CD4-positive, alpha-beta T cell treated with Interleukin-17A for 4 hours (primary cell): ENCODE measurements around the gene KRT9.
"Not testable (repeated sequence)": the region's sequence is repeated elsewhere in the genome, so short reads cannot be mapped to it uniquely, and the experiment has no call there.

Experiments
- DNase-seq: peaks from one replicate; pipeline ENCODE4 v3.0.0-alpha.2; 2020; ENCODE audit warnings: mixed read lengths

The KRT9 gene, protein sequence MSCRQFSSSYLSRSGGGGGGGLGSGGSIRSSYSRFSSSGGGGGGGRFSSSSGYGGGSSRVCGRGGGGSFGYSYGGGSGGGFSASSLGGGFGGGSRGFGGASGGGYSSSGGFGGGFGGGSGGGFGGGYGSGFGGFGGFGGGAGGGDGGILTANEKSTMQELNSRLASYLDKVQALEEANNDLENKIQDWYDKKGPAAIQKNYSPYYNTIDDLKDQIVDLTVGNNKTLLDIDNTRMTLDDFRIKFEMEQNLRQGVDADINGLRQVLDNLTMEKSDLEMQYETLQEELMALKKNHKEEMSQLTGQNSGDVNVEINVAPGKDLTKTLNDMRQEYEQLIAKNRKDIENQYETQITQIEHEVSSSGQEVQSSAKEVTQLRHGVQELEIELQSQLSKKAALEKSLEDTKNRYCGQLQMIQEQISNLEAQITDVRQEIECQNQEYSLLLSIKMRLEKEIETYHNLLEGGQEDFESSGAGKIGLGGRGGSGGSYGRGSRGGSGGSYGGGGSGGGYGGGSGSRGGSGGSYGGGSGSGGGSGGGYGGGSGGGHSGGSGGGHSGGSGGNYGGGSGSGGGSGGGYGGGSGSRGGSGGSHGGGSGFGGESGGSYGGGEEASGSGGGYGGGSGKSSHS

DNA sequence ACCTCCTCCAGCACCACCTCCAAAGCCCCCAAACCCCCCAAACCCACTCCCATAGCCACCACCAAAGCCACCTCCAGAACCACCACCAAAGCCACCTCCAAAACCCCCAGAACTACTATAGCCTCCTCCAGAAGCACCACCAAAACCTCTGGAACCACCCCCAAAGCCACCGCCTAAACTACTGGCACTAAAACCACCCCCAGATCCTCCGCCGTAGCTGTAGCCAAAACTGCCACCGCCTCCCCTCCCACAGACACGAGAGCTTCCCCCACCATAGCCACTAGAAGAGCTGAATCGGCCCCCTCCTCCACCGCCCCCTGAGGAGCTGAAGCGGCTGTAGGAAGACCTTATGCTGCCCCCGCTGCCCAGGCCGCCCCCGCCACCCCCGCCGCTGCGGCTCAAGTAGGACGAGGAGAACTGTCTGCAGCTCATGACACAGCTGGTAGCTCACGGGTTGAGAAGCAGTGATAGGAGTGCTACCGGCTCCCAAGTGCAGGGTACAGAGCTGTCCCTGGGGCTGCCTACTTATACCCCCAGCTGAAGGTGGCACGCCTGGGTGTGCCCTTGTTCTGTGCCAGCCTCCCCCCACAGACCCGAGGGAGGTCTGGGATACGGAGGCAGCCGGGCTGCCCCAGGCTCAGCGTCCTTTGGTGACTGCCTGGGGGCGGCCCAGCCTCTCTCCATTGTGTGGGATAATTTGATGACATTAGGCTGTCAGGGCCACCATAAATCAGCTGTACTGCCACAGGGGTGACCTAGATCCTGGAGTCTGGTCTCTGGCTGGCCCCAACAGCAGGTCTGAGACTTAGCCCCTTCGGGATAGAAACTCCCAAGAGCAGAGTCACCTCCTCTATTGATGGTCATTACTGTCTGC is at the start of gene KRT9:
KRT9 (minus strand) TSS at position 499 of the 874 bp plus-strand sequence; CDS start at position 432, 67 bp downstream.
- DNase-seq = no peak

GRCh38 chr17:41621435-41621817 is 49.6 kb upstream of the KRT9 start:
- not testable (repeated sequence) for DNase-seq

DNA sequence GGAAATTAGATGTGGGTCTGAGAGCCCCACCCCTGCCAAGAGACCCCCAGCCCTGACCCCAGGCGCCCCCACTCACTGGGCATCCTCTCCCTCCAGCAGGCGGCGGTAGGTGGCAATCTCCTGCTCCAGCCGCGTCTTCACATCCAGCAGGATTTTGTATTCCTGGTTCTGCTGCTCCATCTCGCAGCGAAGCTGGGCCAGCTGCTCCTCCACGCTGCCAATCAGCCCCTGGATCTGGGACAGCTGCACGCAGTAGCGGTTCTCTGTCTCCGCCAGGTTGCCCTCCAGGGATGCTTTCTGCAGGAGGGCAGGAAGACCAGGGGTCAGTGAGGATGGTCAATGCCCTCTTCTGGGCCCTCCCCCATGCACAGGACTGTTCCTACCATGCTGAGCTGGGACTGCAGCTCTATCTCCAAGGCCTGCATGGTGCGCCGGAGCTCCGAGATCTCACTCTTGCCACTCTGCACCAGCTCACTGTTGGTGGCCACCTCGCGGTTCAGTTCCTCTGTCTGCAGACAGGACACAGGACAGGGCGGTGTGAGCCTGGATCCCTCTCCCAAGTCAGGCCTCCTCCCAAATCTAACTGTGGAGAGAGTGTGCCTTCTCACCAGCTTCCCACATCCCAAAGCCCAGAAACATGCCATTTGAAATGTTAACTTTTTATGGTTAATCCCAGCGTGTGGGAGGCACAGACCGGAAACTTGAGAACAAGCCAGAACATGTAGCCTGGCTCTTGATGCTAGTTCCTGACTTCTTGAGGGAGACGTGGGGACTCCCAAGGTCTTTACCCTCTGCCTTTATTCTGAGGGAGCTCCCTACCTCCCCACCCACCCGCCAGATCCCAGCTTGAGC is 49.0 kb upstream of the KRT9 start:
- no peak for DNase-seq

DNA sequence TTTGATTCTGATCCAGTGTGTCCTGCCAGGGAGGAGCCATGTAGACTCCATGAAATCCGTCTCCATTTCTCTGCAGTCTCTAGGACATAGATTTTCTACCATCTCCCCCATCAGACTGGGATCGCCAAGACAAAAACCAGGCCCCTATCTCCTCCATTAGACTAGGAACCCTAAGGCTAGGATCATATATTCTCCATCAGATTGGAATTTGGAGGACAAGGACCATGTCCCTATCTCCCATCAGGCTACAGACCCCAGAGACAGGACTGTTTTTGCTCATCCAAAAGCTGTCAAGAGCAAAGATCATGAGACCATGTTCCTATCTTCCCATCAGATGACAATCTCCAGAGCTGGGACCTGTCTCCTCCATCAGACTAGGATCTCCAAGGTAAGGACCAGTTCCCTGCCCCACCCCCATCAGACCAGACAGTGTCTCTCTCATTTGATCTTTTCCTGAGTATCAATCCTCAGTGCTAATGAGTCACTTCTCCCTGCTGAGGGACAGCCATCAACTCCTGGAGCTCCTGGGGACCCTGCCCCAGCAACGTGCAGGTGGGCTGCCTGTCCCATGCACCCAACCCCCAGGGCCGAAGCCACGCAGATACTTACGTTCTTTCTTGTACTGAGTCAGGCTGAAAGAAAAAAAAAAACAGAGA is 48.2 kb upstream of the KRT9 start:
- not testable (repeated sequence) for DNase-seq

GRCh38 chr17:41619036-41619926 is 47.4 kb upstream of the KRT9 start:
- no peak for DNase-seq

GRCh38 chr17:41618341-41619035 is 46.6 kb upstream of the KRT9 start:
- DNase-seq = no peak

GRCh38 chr17:41617698-41618097 is 45.8 kb upstream of the KRT9 start:
- no peak for DNase-seq

DNA sequence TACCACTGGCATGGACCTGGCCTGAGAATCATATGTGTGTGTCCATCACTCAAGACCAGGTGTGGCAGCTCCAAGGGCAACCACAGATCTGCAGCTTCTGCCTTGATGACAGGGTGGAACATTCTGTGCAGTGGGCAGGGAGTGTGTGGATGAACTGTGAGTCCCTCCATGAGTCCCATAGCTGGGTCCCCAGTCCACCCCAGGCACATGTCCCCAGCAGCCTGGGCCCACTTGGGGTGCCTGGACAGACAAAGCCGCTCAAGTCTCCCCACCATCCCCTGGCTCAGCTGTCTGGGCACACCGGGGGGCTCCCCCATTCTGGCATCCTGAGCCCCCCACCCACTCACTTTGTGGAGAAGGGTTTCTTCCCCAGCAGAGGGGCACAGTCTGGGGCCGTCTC is 45.3 kb upstream of the KRT9 start:
- DNase-seq = no peak

GRCh38 chr17:41616486-41616885 is 44.6 kb upstream of the KRT9 start:
- DNase-seq = not testable (repeated sequence)

- DNase-seq = no peak
These were observed 43.6 kb upstream of the KRT9 start for GRCh38 chr17:41615454-41615853.

- DNase-seq = not testable (repeated sequence)
These were observed 42.9 kb upstream of the KRT9 start for GRCh38 chr17:41614767-41615166.

DNA sequence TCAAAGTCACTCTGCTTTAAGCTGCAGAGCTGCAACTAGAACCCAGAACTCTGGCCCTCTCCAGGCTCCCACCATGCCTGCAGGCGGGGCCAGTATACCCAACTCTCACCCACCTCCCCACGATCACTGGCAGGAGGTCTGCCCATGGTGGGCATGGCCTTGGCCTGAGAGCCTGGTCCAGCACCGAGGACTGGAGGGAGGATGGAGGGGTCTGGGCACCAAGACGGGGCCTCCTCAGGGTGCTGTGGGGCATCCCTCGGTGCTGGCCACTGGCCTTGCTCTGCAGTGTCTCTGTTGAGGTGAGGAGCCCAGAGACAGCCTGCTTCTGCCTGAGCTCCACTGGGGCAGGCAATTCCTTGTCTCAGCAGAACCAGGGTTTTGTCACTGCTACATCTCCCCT is 42.2 kb upstream of the KRT9 start:
- DNase-seq = no peak

DNA sequence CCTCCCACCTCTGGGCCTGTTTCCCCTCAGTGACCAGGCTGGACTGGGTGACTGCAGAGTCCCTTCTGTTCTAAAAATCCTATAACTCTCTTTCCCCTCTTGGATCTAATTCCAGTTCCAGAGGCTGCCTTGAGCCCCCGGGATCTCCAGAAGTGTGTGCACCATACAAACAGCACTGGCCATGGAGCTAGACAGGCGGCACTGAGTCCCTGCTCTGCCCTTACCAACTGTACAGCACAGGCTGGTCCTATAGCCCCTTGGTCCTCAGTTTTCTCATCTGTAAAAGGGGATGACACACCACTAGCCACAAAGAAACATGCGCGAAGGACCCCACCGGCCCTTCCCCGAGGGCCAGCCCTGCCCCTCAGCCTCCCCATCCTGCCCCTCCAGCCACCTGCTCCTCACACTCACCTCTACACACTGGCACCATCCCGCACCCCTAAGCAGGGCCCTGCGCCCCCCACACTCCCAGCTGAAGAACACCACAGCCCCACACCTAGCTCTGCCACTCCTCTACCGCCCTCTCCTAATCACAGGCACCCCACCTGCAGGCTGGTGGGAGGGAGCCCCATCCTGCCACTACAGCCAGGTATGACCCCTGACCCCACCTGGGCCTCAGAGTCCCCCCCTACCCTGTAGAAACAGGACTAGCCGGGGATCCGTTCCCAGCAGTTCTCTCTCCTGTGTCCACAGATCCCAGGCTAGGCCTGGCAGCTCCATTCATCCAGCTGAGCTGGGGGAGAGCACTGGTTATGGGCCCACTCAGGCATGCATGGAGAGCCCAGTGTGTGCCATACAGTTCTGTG is 41.6 kb upstream of the KRT9 start:
- DNase-seq = no peak

DNA sequence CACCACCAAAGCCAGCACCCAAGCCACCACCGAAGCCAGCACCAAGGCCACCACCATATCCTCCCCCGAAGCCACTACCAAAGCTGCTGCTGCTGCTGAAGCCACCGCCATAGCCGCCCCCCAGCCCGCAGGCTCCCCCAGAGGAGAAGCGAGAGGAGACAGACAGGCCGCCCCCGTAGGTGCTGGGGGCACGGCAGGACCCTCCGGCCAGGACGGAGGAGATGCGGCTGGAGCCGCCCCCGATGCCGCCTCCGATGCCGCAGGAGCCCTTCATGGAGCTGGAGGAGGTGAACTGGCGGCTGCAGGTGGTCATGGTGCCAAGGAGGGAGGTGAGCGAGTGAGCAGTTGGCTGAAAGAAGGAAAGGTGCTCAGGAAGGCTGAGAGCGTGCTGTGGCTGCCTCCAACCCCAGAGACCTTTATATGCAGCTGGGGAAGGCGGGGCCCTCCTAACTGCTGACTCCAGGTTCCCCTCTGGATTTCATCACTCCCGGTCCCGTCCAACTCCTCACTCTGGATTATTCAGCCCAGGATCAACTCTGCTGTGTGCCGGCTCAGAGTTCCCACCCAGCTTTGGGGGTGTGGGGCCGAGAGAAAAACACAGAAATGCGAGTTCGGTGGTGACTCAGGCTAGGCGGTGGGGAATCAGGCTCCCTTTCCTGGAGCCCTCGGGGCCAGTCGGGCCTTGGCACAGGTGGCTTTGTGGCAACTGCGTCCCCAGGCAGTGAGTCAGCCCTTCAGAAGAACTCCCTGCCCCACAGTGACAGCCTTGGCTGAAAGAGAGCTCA is 40.7 kb upstream of the KRT9 start, which contains the start of gene KRT16:
KRT16 (minus strand) TSS at position 392 of the 785 bp plus-strand sequence; CDS start at position 313, 79 bp downstream.
- DNase-seq = not testable (repeated sequence)

GRCh38 chr17:41610965-41611640 is 39.2 kb upstream of the KRT9 start:
- no peak for DNase-seq

DNA sequence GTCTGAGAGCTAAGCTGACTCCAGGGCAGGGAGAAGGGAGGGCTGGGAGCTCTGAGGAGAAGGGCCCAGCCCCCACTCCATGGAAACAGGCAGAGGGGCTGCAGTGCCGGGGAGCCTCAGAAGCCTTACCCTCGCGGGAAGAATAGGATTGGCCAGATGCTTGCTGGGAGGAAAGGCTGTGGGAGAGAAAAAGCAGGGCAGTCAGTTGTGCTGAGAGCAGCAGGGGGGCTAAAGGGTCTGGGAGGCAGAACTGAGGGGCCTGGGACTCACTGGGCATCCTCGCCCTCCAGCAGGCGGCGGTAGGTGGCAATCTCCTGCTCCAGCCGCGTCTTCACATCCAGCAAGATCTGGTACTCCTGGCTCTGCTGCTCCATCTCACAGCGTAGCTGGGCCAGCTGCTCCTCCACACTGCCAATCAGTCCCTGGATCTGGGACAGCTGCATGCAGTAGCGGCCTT is 38.2 kb upstream of the KRT9 start:
- DNase-seq = not testable (repeated sequence)

DNA sequence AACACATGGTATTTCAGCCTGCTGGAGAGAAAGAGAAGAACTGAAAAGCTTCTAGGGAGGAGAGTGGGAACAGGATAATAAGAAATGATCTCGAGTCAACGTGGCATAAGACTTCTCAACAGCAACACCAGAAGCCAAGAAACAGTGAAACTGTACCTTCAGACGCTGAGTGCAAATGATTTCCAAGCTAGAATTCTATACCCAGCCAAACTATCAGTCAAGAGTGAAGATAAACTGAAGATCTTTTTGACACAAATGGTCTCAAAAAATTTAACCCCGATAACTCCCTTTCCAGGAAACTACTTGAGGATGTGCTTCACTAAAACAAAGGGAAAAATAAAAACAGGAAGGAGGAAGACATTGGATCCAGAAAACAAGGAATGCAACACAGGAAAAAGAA is 35.1 kb upstream of the KRT9 start:
- DNase-seq = not testable (repeated sequence)

DNA sequence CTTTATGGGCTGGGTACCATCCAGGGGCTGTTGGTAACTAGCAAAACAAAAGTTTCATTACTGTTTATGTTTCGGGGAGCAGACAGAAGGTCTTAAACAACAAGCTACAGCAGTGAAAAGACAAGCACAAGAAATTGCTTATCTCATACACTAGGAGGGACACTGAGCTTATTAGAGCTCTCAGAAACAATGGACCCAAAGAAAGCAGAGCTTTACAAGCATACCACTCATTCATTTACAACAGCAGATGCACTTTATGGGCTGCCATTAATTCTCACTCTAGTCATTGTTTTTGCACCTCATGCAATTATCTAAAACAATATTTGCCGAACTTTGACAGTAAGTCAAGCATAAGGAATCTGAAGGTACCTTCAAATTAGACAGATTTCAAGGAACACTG is 30.7 kb upstream of the KRT9 start:
- DNase-seq = no peak
